HepG2 (cell line): ENCODE data around the gene ULK4. TPM values are rescaled to one million over a fixed set of nuclear protein-coding genes. Genes with fewer than 3 reads are reported as not detected.

Experiments used
- ATAC-seq: fragments of 200-7000 bp; cut with Tn5 transposase; 3 replicates; pipeline ENCODE4 v1.9.1; 2020; ENCODE audit warnings: mild to moderate bottlenecking, moderate library complexity
- BruUV-seq: library from RNA; stranded (reverse); fragments of 400-500 nt; replicated peaks from 2 replicates; lab custom pipeline; 2021; lab: Mats Ljungman, UMichigan
- CTCF ChIA-PET: fragments of 300-600 bp; formaldehyde crosslinking; extraction: SDS; loops from one replicate; lab custom pipeline; 2021; ENCODE audit warnings: low total read pairs, inconsistent platforms, low intra/inter-chr PET ratio; lab: Yijun Ruan, JAX
- POLR2A ChIA-PET: fragments of 350-600 bp; sonication (Branson Sonifier 250); formaldehyde crosslinking; loops from one replicate; lab custom pipeline; 2020; ENCODE audit warnings: antibody characterized with exemption, inconsistent platforms; lab: Yijun Ruan, JAX
- DNase-seq: peaks from one replicate; pipeline ENCODE4 v3.0.0-alpha.2; 2015; ENCODE audit warnings: low spot score
- FAIRE-seq: peaks from 3 replicates; lab custom pipeline; 2011; peaks lifted over from hg19 to GRCh38; lab: Jason Lieb, UNC
- H2AFZ ChIP-seq: one replicate; pipeline ENCODE4 v1.6.1; 2011; ENCODE audit warnings: low read length, inconsistent platforms
- H3K27ac ChIP-seq: fragments of 300-600 bp; 3 replicates; pipeline ENCODE4 v1.8.0; 2011; ENCODE audit warnings: mixed run types, mild to moderate bottlenecking, mixed read lengths, low read length, inconsistent platforms; ENCODE audit not compliant: insufficient read depth; ENCODE audit errors: extremely low read length
- H3K27me3 ChIP-seq, 2 experiments: fragments of 200-600 bp in 1 of 2; 2 replicates in 1 of 2; 3 replicates in 1 of 2; pipeline versions ENCODE4 v1.6.0 to v1.8.0; 2011; ENCODE audit warnings: low read length in 2 of 2, mild to moderate bottlenecking in 2 of 2, moderate library complexity in 2 of 2, inconsistent platforms in 1 of 2; ENCODE audit not compliant: insufficient read depth in 2 of 2, control insufficient read depth in 1 of 2
- H3K36me3 ChIP-seq, 2 experiments: fragments of 200-600 bp in 1 of 2; replicated peaks in 1 of 2; 2 replicates in 1 of 2; 3 replicates in 1 of 2; pipeline versions ENCODE4 v1.5.1 to v1.8.0; 2011; ENCODE audit warnings: low read length in 2 of 2, inconsistent platforms in 1 of 2; ENCODE audit not compliant: insufficient read depth in 2 of 2, control insufficient read depth in 1 of 2
- H3K4me1 ChIP-seq: 2 replicates; pipeline ENCODE4 v1.5.1; 2012; ENCODE audit warnings: low read length, inconsistent platforms; ENCODE audit not compliant: insufficient read depth
- H3K4me2 ChIP-seq: 2 replicates; pipeline ENCODE4 v1.6.0; 2011; ENCODE audit warnings: low read depth, low read length, inconsistent platforms
- H3K4me3 ChIP-seq, 3 experiments: fragments of 200-600 bp in 1 of 3; sonication (generic), shearing (Covaris generic) in 1 of 3; replicated peaks in 1 of 3; 2 replicates each; pipeline ENCODE4 v1.5.1; 2011 to 2016; ENCODE audit warnings: low read length in 3 of 3, inconsistent platforms in 2 of 3, low read depth in 2 of 3, mild to moderate bottlenecking in 2 of 3, control low read depth in 1 of 3, mixed read lengths in 1 of 3; ENCODE audit not compliant: insufficient read depth in 1 of 3
- H3K79me2 ChIP-seq: one replicate; pipeline ENCODE4 v1.6.1; 2011; ENCODE audit warnings: low read length, inconsistent platforms; ENCODE audit not compliant: insufficient read depth
- H3K9ac ChIP-seq: 2 replicates; pipeline ENCODE4 v1.6.0; 2011; ENCODE audit warnings: mild to moderate bottlenecking, low read depth, low read length, inconsistent platforms; ENCODE audit not compliant: insufficient read depth
- H3K9me3 ChIP-seq: 2 replicates; pipeline ENCODE4 v1.5.1; 2012; ENCODE audit warnings: mild to moderate bottlenecking, low read length
- H4K20me1 ChIP-seq: 2 replicates; pipeline ENCODE4 v1.6.0; 2011; ENCODE audit warnings: inconsistent platforms, mild to moderate bottlenecking, low read length, moderate library complexity; ENCODE audit not compliant: insufficient read depth
- CBX2 ChIP-seq, 2 experiments: fragments of 200-600 bp in 1 of 2; sonication (generic); formaldehyde crosslinking in 1 of 2; IDR thresholded peaks; 2 replicates each; pipeline versions ENCODE4 v1.7.0 to v1.8.1; 2018 to 2022; ENCODE audit warnings: low read depth in 2 of 2, low read length in 1 of 2, mild to moderate bottlenecking in 1 of 2, missing genetic modification reagents in 1 of 2
- DNMT1 ChIP-seq: sonication (generic); formaldehyde crosslinking; IDR thresholded peaks from 2 replicates; pipeline ENCODE4 v1.5.1; 2020; ENCODE audit warnings: mild to moderate bottlenecking, missing genetic modification reagents
- DR1 ChIP-seq: sonication (generic); formaldehyde crosslinking; IDR thresholded peaks from 2 replicates; pipeline ENCODE4 v1.8.0; 2021; ENCODE audit warnings: mild to moderate bottlenecking, missing genetic modification reagents, inconsistent platforms
- ZFYVE20 ChIP-seq: sonication (generic); formaldehyde crosslinking; IDR thresholded peaks from 2 replicates; pipeline ENCODE4 v1.8.0; 2023; ENCODE audit warnings: low read depth, mild to moderate bottlenecking, moderate library complexity, missing genetic modification reagents, borderline replicate concordance
- ZNF569 ChIP-seq: sonication (generic); formaldehyde crosslinking; IDR thresholded peaks from 2 replicates; pipeline ENCODE4 v1.5.0; 2020; ENCODE audit warnings: mild to moderate bottlenecking, missing genetic modification reagents, moderate library complexity, borderline replicate concordance
- WGBS: methylation state at CpG from one replicate; pipeline ENCODE4 v1.1.6; 2017; ENCODE audit warnings: low lambda C conversion rate; 5-methylcytosine and 5-hydroxymethylcytosine counted together
- in situ Hi-C: cut with HindIII; loops from 2 replicates; pipeline ENCODE4 v1.10.0; 2017; ENCODE audit warnings: low pct_unique_long_range_greater_than_20kb; ENCODE audit not compliant: extremely low pct_ligation_motif_present
- intact Hi-C: fragments of 100-400 bp; cut with micrococcal nuclease; formaldehyde crosslinking; loops from one replicate; pipeline ENCODE4 v1.10.0; 2022; ENCODE audit not compliant: unreplicated experiment
- polyA plus RNA-seq, 8 experiments: library from polyadenylated mRNA; depleted of rRNA in 3 of 8; stranded (reverse) in 7 of 8; unstranded in 1 of 8; fragments of >200 nt; fragmentation: Illumina TruSeq in 4 of 8; extraction: Trizol in 4 of 8; gene quantifications; 2 replicates each; pipeline versions ENCODE4 v1.2.1 to v1.2.3, GENCODE V29; 2011 to 2016; ENCODE audit warnings: low read depth in 4 of 8, missing spikeins in 1 of 8, mixed read lengths in 1 of 8; ENCODE audit not compliant: insufficient read depth in 1 of 8
- total RNA-seq, 5 experiments: library from RNA; depleted of rRNA; stranded (reverse); fragments of >200 nt; fragmentation: Illumina TruSeq; extraction: Trizol; gene quantifications; 2 replicates each; pipeline ENCODE4 v1.2.3, GENCODE V29; 2016; ENCODE audit warnings: low read depth in 1 of 5
- TF ChIP-seq, protein P1 (sequence below): IDR thresholded peaks from 2 replicates; pipeline ENCODE4 v1.6.1; 2018; ENCODE audit warnings: missing genetic modification reagents, mild to moderate bottlenecking, missing compliant biosample characterization
- TF ChIP-seq, protein P2 (sequence below): IDR thresholded peaks from 2 replicates; pipeline ENCODE4 v1.6.1; 2016; ENCODE audit warnings: low read depth, missing genetic modification reagents, missing compliant biosample characterization
- TF ChIP-seq, protein P3 (sequence below): sonication (generic); formaldehyde crosslinking; IDR thresholded peaks from 2 replicates; pipeline ENCODE4 v1.5.1; 2020; ENCODE audit warnings: missing genetic modification reagents, mild to moderate bottlenecking, borderline replicate concordance
- TF ChIP-seq, protein P4 (sequence below): sonication (generic); formaldehyde crosslinking; IDR thresholded peaks from 2 replicates; pipeline ENCODE4 v1.5.1; 2020; ENCODE audit warnings: missing genetic modification reagents, mild to moderate bottlenecking, borderline replicate concordance

ULK4 gene
- total and polyA plus RNA-seq, 2 of the 13 experiments (the other 11 are each of a cell fraction or from before 2014, with no cell fraction given) = 6.7 to 11.8 TPM

DNA sequence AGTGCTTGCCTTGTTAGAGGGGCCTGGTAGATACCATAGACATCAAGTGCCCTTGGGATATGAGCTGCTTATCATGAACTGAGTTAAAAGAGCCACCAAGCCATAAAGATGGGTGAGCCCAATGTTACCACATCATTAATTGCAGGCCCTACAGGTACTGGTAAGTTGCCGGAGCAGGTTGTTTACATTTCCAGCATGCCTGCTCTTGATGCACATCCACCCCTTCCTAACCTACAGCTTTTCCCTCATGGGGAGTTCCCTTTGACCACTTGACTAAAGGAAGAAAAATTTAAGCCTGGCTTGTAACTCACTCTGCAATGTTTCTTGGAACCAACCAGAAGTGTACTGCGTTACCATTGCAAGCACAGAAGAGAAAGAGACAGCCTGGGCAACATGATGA is 24.7 kb upstream of the ULK4 start (continued):
- TF ChIP-seq, protein P1, sequence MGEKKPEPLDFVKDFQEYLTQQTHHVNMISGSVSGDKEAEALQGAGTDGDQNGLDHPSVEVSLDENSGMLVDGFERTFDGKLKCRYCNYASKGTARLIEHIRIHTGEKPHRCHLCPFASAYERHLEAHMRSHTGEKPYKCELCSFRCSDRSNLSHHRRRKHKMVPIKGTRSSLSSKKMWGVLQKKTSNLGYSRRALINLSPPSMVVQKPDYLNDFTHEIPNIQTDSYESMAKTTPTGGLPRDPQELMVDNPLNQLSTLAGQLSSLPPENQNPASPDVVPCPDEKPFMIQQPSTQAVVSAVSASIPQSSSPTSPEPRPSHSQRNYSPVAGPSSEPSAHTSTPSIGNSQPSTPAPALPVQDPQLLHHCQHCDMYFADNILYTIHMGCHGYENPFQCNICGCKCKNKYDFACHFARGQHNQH (CRISPR knock-in tag) = no peak

DNA sequence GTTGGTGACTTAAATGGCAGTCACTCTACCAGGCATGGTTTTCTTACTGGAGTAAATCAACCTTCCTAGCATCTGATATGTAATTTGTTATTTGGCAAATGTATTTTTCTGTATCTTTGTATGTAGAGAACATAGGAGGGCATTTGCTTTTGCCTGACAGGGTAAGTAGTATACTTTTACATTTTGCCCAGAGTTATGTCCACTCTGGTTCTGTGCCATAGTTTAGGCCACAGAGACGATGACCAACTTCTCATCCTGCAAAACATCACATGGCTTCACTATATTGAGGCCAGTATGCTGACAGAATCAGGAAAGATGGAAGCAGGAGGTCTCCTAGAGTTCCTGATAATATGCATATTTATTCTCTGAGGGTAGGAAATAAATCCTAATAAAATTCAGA is 23.1 kb upstream of the ULK4 start:
- FAIRE-seq (no peak), DNase-seq (no peak), ATAC-seq (no peak)
- ChIA-PET CTCF (no interaction called here), POLR2A (no interaction called here)
- Histone ChIP-seq H3K27me3 (no peaks in the 10 kb centered on the region), H3K79me2 (no peaks in the 10 kb centered on the region), H3K27ac (no peak overlapping the region), H3K4me3 (no peak overlapping the region), H3K9ac (no peak overlapping the region), H4K20me1 (no peaks in the 10 kb centered on the region), H3K36me3 (no peaks in the 10 kb centered on the region), H2AFZ (no peak overlapping the region), H3K4me1 (0 out of 2 replicates have a peak, but pooled peaks cover 10% of the 10 kb centered on the region), H3K9me3 (no peaks in the 10 kb centered on the region), H3K4me2 (no peak overlapping the region)
- in situ Hi-C loops (no loop called here), intact Hi-C loops (no loop called here)
- TF ChIP-seq, protein P2, sequence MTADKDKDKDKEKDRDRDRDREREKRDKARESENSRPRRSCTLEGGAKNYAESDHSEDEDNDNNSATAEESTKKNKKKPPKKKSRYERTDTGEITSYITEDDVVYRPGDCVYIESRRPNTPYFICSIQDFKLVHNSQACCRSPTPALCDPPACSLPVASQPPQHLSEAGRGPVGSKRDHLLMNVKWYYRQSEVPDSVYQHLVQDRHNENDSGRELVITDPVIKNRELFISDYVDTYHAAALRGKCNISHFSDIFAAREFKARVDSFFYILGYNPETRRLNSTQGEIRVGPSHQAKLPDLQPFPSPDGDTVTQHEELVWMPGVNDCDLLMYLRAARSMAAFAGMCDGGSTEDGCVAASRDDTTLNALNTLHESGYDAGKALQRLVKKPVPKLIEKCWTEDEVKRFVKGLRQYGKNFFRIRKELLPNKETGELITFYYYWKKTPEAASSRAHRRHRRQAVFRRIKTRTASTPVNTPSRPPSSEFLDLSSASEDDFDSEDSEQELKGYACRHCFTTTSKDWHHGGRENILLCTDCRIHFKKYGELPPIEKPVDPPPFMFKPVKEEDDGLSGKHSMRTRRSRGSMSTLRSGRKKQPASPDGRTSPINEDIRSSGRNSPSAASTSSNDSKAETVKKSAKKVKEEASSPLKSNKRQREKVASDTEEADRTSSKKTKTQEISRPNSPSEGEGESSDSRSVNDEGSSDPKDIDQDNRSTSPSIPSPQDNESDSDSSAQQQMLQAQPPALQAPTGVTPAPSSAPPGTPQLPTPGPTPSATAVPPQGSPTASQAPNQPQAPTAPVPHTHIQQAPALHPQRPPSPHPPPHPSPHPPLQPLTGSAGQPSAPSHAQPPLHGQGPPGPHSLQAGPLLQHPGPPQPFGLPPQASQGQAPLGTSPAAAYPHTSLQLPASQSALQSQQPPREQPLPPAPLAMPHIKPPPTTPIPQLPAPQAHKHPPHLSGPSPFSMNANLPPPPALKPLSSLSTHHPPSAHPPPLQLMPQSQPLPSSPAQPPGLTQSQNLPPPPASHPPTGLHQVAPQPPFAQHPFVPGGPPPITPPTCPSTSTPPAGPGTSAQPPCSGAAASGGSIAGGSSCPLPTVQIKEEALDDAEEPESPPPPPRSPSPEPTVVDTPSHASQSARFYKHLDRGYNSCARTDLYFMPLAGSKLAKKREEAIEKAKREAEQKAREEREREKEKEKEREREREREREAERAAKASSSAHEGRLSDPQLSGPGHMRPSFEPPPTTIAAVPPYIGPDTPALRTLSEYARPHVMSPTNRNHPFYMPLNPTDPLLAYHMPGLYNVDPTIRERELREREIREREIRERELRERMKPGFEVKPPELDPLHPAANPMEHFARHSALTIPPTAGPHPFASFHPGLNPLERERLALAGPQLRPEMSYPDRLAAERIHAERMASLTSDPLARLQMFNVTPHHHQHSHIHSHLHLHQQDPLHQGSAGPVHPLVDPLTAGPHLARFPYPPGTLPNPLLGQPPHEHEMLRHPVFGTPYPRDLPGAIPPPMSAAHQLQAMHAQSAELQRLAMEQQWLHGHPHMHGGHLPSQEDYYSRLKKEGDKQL (CRISPR knock-in tag) = no peak
- TF ChIP-seq ZFYVE20 (CRISPR knock-in tag) (no peak), DNMT1 (CRISPR knock-in tag) (no peak), DR1 (CRISPR knock-in tag) (no peak), CBX2 (IDR thresholded peaks at IDR 0.05; ENCODE audit: low read depth, low read length) (no peak), CBX2 (CRISPR knock-in tag; IDR thresholded peaks at IDR 0.05; ENCODE audit: low read depth) (no peak), ZNF569 (CRISPR knock-in tag) (no peak)
- TF ChIP-seq, protein P3, sequence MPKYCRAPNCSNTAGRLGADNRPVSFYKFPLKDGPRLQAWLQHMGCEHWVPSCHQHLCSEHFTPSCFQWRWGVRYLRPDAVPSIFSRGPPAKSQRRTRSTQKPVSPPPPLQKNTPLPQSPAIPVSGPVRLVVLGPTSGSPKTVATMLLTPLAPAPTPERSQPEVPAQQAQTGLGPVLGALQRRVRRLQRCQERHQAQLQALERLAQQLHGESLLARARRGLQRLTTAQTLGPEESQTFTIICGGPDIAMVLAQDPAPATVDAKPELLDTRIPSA (CRISPR knock-in tag) = no peak
- TF ChIP-seq, protein P4, sequence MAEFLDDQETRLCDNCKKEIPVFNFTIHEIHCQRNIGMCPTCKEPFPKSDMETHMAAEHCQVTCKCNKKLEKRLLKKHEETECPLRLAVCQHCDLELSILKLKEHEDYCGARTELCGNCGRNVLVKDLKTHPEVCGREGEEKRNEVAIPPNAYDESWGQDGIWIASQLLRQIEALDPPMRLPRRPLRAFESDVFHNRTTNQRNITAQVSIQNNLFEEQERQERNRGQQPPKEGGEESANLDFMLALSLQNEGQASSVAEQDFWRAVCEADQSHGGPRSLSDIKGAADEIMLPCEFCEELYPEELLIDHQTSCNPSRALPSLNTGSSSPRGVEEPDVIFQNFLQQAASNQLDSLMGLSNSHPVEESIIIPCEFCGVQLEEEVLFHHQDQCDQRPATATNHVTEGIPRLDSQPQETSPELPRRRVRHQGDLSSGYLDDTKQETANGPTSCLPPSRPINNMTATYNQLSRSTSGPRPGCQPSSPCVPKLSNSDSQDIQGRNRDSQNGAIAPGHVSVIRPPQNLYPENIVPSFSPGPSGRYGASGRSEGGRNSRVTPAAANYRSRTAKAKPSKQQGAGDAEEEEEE (CRISPR knock-in tag) = no peak
- 0% methylated on average over 1 of the region's 1 CpG for WGBS
- BruUV-seq = no TSS peak
